Measurements from ENCODE around the gene EPB41L2. TPM values are rescaled to one million over a fixed set of nuclear protein-coding genes. Genes with fewer than 3 reads are reported as not detected.

Gene EPB41L2
- total RNA-seq, 1 experiment from 2014 or later = 74.8 TPM

- H3K4me2 ChIP-seq (ENCODE audit: low read length) = no peak overlapping the region
- H4K20me1 ChIP-seq (ENCODE audit: insufficient read depth) = no peaks in the 10 kb centered on the region
- TF ChIP-seq TCF7L2 (IDR thresholded peaks at IDR 0.05; ENCODE audit: borderline replicate concordance, extremely low read depth, insufficient read depth, insufficient read length) (no peak), EZH2 (IDR thresholded peaks at IDR 0.05) (no peak), ZFX (IDR thresholded peaks at IDR 0.05) (no peak), ELF1 (IDR thresholded peaks at IDR 0.05; ENCODE audit: borderline replicate concordance, low read depth) (no peak), ZNF274 (IDR thresholded peaks at IDR 0.05; ENCODE audit: low read depth, low read length) (no peak), EZH2phosphoT487 (IDR thresholded peaks at IDR 0.05; ENCODE audit: borderline replicate concordance) (no peak), FOSL1 (IDR thresholded peaks at IDR 0.05; ENCODE audit: low read depth) (no peak), ZBTB33 (IDR thresholded peaks at IDR 0.05; ENCODE audit: extremely low read depth, insufficient replicate concordance, low read length) (no peak), ATF3 (IDR thresholded peaks at IDR 0.05) (no peak), MAX (IDR thresholded peaks at IDR 0.05) (no peak), SP1 (IDR thresholded peaks at IDR 0.05; ENCODE audit: low read depth) (no peak), SIN3A (IDR thresholded peaks at IDR 0.05; ENCODE audit: low read depth) (no peak), RAD21 (IDR thresholded peaks at IDR 0.05; ENCODE audit: low read depth) (no peak), CBX3 (IDR thresholded peaks at IDR 0.05; ENCODE audit: low read depth) (no peak)
- no peaks in the 10 kb centered on the region for H3K27me3 ChIP-seq (ENCODE audit: insufficient read depth, low read length)
- no peak overlapping the region for H3K4me3 ChIP-seq (replicated peaks in 1 of 2; ENCODE audit: low read depth in 1 of 2, low read length in 2 of 2)
- peaks cover 0 to 16% of the 10 kb centered on the region in 2 experiments; a peak in 2 of 4 replicates for H3K4me1 ChIP-seq (ENCODE audit: control insufficient read depth in 1 of 2, insufficient read depth in 2 of 2, low read length in 2 of 2)
- ATAC-seq (no peak), DNase-seq (ENCODE audit: low read depth, low spot score) (no peak)
- peaks cover 18% of the 10 kb centered on the region; the same call in 1 of the 2 replicates for H3K79me2 ChIP-seq (ENCODE audit: insufficient read depth, low read length)
- H3K9ac ChIP-seq (ENCODE audit: low read length) = no peak overlapping the region
- POLR2A ChIA-PET = no interaction called here
- H3K9me3 ChIP-seq (ENCODE audit: control insufficient read depth in 1 of 2, insufficient read depth in 1 of 2, low read depth in 1 of 2, low read length in 2 of 2) = no peaks in the 10 kb centered on the region
- H3K36me3 ChIP-seq (ENCODE audit: control insufficient read depth in 1 of 2, insufficient read depth in 2 of 2, low read length in 2 of 2) = no peaks in the 10 kb centered on the region
- no TSS peak for BruUV-seq (replicated peaks)
- no peak overlapping the region for H2AFZ ChIP-seq (ENCODE audit: low read depth, low read length, poor library complexity, severe bottlenecking)
- CTCF ChIA-PET = no interaction called here
- intact Hi-C loops (cut with micrococcal nuclease) = no loop called here
- H3K9me2 ChIP-seq (ENCODE audit: insufficient read depth) = no peaks in the 10 kb centered on the region
- RAD21 ChIA-PET (ENCODE audit: low non-redundant PET in 1 of 2, low total read pairs in 2 of 2, uncharacterized antibody in 2 of 2, unreplicated experiment in 2 of 2) = no interaction called here
- no peak overlapping the region for H3K27ac ChIP-seq (ENCODE audit: low read depth, low read length)
Measured at GRCh38 chr6:130973521-130974277, 89.3 kb downstream of the EPB41L2 start.
